Right lobe of liver (tissue), 6 donors: ENCODE data around the gene STOML3. TPM values are rescaled to one million over a fixed set of nuclear protein-coding genes. Genes with fewer than 3 reads are reported as not detected.
A peak's percentile ranks its signal among the peaks of the same experiment; 100 is the strongest.

Experiments
- ATAC-seq, 4 donors: fragments of 200-7000 bp; cut with Tn5 transposase; one replicate each; pipeline ENCODE4 v1.9.1; 2020; ENCODE audit warnings: mild to moderate bottlenecking in 4 of 4, moderate library complexity in 4 of 4
- DNase-seq, 3 donors: peaks; one replicate each; pipeline ENCODE4 v3.0.0-alpha.2; 2020
- H3K27ac ChIP-seq, 3 donors: fragments of 200-600 bp; one replicate each; pipeline ENCODE4 v1.8.0; 2022
- H3K27me3 ChIP-seq, 2 donors: fragments of 200-600 bp; one replicate each; pipeline ENCODE4 v1.8.0; 2022
- H3K36me3 ChIP-seq, 4 donors: fragments of 200-600 bp; sonication (generic) in 1 of 4; one replicate each; pipeline versions ENCODE4 v1.5.1 to v1.8.0; 2017 to 2022; ENCODE audit warnings: control low read depth in 1 of 4
- H3K4me1 ChIP-seq, 4 donors: fragments of 200-600 bp; sonication (generic) in 1 of 4; one replicate each; pipeline versions ENCODE4 v1.5.1 to v1.8.0; 2017 to 2022; ENCODE audit warnings: control low read depth in 1 of 4
- H3K4me3 ChIP-seq, 3 donors: fragments of 200-600 bp; one replicate each; pipeline ENCODE4 v1.8.0; 2022
- H3K9me3 ChIP-seq, 4 donors: fragments of 200-600 bp; sonication (generic) in 1 of 4; one replicate each; pipeline versions ENCODE4 v1.5.1 to v1.8.0; 2017 to 2022; ENCODE audit warnings: control low read depth in 1 of 4
- CTCF ChIP-seq, 4 donors: fragments of 200-600 bp in 3 of 4; fragments of 450-650 bp in 1 of 4; IDR thresholded peaks; one replicate each; pipeline versions ENCODE4 v1.5.1 to v1.8.0; 2016 to 2022; ENCODE audit warnings: antibody characterized with exemption in 4 of 4, mild to moderate bottlenecking in 2 of 4
- POLR2A ChIP-seq: fragments of 450-650 bp; IDR thresholded peaks from one replicate; pipeline ENCODE4 v1.6.1; 2017; ENCODE audit warnings: antibody characterized with exemption, mild to moderate bottlenecking
- WGBS: methylation state at CpG from one replicate; pipeline ENCODE4 v1.1.6; 2018; ENCODE audit warnings: low coverage, low lambda C conversion rate; ENCODE audit not compliant: insufficient coverage; ENCODE audit errors: missing lambda C conversion rate; 5-methylcytosine and 5-hydroxymethylcytosine counted together
- intact Hi-C, 2 donors: fragments of 100-400 bp; cut with DNase I; formaldehyde crosslinking; loops; one replicate each; pipeline versions ENCODE4 v1.11.2 to v1.14.1; 2022
- long read RNA-seq: library from polyadenylated mRNA; unstranded; transcript quantifications from one replicate; pipeline ENCODE4 v2.0.0, GENCODE V29; 2019
- total RNA-seq, 6 experiments: library from RNA; depleted of rRNA in 2 of 6; stranded (reverse); fragments of >200 nt in 2 of 6; fragmentation: NEBNext Ultra II Directional in 3 of 6; extraction: Animal tissue kit (Norgen Biotek cat#: 25700) in 3 of 6; gene quantifications; one replicate each; pipeline versions ENCODE4 v1.1.0 to v1.2.4, GENCODE V29; 2016 to 2023
- donor health status: DM: no; HTN: yes; CAD: no.
- donor health status: DM: no; HTN: no; CAD: no.
- donor health status: DM: no; HTN: no; CAD: no.
- donor health status: DM: no; HTN: yes; CAD: no.
- donor health status: DM: no; HTN: yes; CAD: no.

The STOML3 gene, protein sequence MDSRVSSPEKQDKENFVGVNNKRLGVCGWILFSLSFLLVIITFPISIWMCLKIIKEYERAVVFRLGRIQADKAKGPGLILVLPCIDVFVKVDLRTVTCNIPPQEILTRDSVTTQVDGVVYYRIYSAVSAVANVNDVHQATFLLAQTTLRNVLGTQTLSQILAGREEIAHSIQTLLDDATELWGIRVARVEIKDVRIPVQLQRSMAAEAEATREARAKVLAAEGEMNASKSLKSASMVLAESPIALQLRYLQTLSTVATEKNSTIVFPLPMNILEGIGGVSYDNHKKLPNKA
- total RNA-seq, result not detected
- long read RNA-seq, result 0 reads

DNA sequence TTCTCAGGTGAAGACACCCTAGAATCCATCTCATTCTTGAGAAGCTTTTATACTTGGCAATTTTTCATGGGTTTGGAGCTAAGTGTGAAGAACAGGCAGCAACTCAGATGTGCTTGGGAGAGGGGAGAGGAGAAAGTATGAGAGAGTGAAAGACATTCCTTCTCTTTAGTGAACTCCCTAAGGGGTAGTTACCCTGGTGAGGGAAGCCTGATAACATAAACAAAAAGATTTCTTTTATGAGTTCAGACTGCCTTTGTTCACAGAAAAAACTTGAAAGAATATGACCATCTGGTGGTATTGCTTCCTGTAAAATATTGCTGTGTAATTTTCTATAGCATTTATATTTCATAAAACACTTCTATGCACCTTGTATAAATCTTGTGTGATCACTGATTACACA is at the start of gene STOML3:
TSS of gene STOML3 (minus strand) at position 139 of the 400 bp plus-strand sequence. CDS start at position 29, 110 bp downstream.
- no peak within 1 kb of the TSS for H3K27ac ChIP-seq
- intact Hi-C loops, result no loop called here
- no peaks in the 10 kb centered on the region for H3K9me3 ChIP-seq
- no peaks in the 10 kb centered on the region for H3K4me1 ChIP-seq
- DNase-seq (no peak), ATAC-seq (no peak)
- H3K27me3 ChIP-seq, result no peaks in the 10 kb centered on the region
- H3K4me3 ChIP-seq, result no peak within 1 kb of the TSS
- no peaks in the 10 kb centered on the region for H3K36me3 ChIP-seq
- TF ChIP-seq CTCF (IDR thresholded peaks at IDR 0.05), result no peak
- TF ChIP-seq POLR2A, result no peak

DNA sequence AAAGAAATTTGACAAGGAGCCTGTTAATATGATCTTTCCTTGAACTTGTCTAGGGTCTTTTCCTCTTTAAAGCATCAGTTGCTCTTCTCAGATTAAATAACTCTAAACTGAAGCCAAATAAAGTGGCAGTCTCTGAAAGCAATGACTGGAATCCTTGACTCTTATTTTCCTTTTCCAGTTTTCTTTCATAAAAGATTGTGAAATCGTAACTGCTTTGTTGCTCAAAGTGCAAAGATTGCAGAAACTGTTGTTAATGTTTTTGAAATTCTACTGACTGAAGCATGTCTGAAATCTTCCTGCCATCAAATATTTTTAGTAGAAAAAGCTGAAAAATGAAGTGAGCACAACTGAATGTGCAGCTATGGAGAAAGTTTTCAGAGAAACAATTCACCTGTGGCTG is 49.6 kb upstream of the STOML3 start:
- H3K36me3 ChIP-seq, result no peaks in the 10 kb centered on the region
- H3K27me3 ChIP-seq, result no peaks in the 10 kb centered on the region
- no peak for TF ChIP-seq CTCF (IDR thresholded peaks at IDR 0.05)
- TF ChIP-seq POLR2A, result no peak
- WGBS, result 18% methylated on average over 1 of the region's 1 CpG
- H3K9me3 ChIP-seq, result no peaks in the 10 kb centered on the region
- peaks cover 0 to 33% (median 5%) of the 10 kb centered on the region in 4 donors for H3K4me1 ChIP-seq
- ATAC-seq (peak in 1 of 4 donors; percentile 1), DNase-seq (no peak)
- intact Hi-C loops, result no loop called here
- H3K4me3 ChIP-seq, result no peak overlapping the region
- H3K27ac ChIP-seq, result peak overlapping the region in 2 of 3 donors; percentile 22 to 91

- TF ChIP-seq POLR2A, result no peak
- TF ChIP-seq CTCF (IDR thresholded peaks at IDR 0.05), result no peak
- peak in 1 of 4 donors; percentile 4 for ATAC-seq
- H3K36me3 ChIP-seq, result no peaks in the 10 kb centered on the region
- H3K4me1 ChIP-seq, result peaks cover 0 to 41% (median 8%) of the 10 kb centered on the region in 4 donors
- 6% methylated on average over 7 of the region's 7 CpGs for WGBS
- no peaks in the 10 kb centered on the region for H3K27me3 ChIP-seq
- no peak for DNase-seq
- no peaks in the 10 kb centered on the region for H3K9me3 ChIP-seq
- intact Hi-C loops, result no loop called here
- peak overlapping the region; percentile 68 to 91 (median 82) for H3K27ac ChIP-seq
- H3K4me3 ChIP-seq, result peak overlapping the region; percentile 74 to 96 (median 85)
These were observed 48.4 kb upstream of the STOML3 start for GRCh38 chr13:39039041-39039440.

- ATAC-seq (peak; percentile 32 to 54 (median 46)), DNase-seq (peak; percentile 48 to 62 (median 56))
- peak overlapping the region; percentile 68 to 91 (median 82) for H3K27ac ChIP-seq
- intact Hi-C loops, result no loop called here
- H3K4me3 ChIP-seq, result peak overlapping the region; percentile 74 to 96 (median 85)
- TF ChIP-seq POLR2A (no peak), CTCF (IDR thresholded peaks at IDR 0.05) (no peak)
- H3K9me3 ChIP-seq, result no peaks in the 10 kb centered on the region
- H3K4me1 ChIP-seq, result peaks cover 0 to 41% (median 8%) of the 10 kb centered on the region in 4 donors
- 0% methylated on average over 10 of the region's 15 CpGs for WGBS
- H3K36me3 ChIP-seq, result no peaks in the 10 kb centered on the region
- H3K27me3 ChIP-seq, result no peaks in the 10 kb centered on the region
These were observed 48.0 kb upstream of the STOML3 start for GRCh38 chr13:39038569-39039030.
